AG08396 (cell line): ENCODE results near the gene PARD6G.

Experiments used
- DNase-seq: peaks from one replicate; pipeline ENCODE4 v3.0.0; 2012; ENCODE audit warnings: low spot score, mixed read lengths

Gene PARD6G

DNA sequence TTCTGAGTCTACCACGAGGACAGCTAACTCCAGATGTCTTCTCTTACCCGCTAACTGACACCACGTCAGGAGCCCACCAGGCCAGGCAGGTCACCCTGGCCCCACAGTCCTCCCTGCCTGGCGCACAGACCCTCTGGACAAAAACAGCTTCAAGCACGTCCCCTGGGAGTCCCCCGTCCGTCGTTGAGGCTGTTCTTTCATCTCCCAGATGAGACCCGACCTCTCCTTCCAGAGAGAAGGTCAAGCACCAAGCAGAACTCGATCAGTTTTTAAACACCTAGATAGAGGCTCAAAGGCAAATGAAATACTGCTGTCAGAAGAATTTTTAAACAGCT is 57.8 kb downstream of the PARD6G start:
- DNase-seq: no peak

DNA sequence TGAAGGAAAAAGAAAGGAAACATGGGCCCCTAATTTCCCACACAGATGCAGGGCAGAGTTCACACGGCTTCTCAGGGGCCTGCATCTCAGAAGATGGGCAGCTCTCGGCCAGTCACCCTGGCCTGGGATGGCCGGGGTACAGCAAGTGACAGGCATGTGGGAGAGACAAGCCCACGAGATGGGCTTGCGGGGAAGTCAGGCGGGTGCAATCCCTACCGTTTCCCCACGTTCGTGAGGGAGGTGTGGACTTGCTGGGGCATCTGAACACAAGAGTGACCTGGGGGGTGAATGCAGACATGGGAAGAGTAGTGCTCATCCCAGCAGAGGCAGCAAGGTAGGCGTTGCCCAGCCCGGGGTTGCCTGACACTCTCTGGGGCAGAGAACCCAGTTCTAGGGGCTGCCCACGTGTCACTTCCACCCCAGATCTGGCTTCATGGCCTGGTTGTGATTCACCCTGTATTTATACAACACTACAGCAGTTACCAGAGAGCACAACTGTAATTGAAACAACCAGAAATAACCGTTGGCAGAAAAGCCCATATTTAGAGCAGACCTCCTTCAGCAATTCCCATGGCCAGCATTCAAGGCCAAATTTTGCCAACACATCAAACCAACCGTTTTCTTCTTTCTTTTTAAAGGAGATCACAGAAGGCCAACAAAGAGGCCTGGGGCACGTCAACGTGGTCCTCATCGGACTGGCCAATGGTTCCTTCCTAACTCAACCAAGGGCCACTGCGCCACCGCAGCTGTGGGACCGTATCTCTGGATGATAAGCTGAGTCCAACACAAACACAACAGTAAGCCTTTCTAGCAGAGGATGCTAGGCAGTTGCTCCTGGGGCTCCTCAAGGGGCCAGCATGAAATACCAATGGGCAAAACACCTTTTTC is 58.4 kb downstream of the PARD6G start:
- no peak for DNase-seq

DNA sequence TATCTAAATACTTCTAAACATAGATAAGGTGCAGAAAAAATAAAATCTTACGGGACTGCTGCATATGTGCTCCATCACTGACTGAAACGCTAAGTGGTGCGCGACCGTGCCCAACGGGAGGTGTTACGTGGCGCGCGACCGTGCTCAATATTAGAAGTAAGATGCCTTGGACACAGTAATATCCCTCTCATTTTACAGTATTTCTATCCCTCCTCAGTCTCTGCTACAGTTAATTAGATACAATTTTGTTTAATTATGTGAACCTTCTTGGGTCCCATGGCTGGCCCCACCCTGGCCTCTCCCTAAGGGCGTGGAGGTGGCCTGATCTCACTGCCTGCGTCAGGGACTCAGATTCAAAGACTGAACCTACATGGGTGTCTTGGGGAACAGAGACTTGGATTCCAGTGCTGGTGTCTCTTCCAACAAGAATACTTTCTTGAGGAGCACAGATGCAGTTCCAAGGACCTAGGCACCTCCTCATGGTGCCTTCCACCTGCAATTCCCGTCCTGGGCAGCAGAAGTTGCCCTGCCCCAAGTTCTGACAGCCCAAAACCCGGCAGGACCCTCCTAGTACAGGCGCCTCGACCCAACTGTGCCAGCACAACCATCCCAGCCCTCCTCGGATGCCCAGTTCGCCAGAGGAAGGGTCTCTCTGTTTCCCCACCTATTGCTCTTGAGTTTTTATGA is 59.2 kb downstream of the PARD6G start:
- DNase-seq: no peak

DNA sequence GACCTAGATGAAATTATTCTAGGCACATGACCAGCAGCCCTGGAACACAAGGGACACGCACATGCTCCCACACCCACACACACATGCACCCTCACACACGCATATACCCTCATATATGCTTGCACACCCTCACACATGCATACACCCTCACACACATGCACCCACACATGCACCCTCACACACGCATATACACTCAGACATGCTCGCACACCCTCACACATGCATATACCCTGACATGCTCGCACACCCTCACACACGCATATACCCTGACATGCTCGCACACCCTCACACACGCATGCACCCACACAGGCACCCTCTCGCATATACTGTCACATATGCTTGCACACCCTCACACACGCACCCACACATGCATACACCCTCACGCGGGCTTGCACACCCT is 61.8 kb downstream of the PARD6G start:
- DNase-seq: no peak

DNA sequence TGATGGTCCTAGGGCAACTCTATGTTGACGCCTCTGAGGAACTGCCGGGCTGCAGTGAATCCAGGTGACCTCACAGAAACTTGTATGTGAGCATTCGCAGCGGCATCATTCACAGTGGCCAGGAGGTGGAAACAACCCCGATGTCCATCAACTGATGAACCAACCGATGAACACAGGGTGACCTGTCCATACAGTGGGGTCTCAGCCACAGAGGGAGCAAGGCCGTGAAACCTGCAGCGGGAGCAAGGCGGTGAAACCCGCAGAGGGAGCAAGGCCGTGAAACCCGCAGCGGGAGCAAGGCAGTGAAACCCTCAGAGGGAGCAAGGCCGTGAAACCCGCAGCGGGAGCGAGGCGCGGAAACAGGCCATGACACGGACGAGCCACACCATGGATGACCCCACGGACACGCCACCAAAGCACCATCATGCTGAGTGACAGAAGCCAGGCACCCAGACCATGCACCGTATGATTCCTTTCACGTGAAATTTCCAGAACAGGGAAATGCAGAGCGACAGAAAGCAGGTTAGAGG is 63.0 kb downstream of the PARD6G start:
- DNase-seq: no peak

DNA sequence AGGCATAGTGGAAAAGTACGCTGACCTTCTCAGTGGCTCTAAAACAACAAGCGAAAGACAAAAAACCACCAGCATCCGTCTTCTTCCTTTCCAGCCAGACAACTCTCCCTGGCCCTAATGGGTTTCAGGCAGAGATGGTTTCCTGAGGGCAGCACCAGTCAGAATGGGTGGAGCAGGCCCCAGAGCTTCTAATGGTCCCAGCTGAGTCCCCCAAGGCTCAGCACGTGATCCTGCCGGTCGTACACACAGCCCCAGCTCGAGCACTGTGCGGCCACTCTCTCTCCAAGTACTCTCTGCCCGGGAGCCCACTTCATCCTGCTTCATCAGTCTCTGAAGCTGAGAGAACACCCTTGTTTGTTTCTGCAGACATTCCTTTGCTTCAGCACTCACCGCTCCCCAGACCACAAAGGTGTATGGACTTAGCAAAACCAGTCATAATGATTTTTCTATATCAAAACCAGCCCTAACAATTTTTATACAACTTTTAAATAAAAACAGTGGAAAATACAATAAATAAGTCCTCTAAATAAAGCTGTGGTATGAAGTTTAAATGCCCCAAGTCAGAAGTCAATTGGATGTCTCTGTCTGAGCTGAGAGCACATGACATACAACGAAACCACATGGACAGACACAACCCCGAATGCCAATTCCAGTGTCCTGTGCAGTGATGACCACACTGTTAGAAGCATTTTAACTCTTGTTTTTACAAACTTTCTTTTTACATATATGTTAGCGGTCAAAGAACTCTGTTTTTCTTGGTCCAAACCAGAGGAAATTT is 63.9 kb downstream of the PARD6G start:
- no peak for DNase-seq

DNA sequence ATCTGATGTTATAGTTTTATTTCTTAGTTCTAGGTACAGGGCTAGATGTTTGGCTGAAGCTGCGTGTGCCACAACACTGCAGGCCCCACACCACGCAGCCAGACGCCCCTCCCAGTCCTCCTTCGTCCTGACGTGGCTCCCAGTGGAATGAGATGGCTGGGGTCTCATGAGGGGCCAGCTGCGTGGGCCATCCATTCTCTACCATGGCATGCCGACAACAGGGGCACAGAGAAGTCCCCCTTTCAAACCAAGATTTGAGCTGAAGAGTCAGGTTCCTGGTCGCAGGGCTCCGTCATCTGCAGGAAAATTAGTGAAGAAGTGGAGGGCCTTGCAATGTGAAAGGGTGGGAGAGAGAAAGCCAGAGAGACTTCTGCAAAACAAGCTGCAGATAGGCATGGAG is 64.5 kb downstream of the PARD6G start:
- no peak for DNase-seq

DNA sequence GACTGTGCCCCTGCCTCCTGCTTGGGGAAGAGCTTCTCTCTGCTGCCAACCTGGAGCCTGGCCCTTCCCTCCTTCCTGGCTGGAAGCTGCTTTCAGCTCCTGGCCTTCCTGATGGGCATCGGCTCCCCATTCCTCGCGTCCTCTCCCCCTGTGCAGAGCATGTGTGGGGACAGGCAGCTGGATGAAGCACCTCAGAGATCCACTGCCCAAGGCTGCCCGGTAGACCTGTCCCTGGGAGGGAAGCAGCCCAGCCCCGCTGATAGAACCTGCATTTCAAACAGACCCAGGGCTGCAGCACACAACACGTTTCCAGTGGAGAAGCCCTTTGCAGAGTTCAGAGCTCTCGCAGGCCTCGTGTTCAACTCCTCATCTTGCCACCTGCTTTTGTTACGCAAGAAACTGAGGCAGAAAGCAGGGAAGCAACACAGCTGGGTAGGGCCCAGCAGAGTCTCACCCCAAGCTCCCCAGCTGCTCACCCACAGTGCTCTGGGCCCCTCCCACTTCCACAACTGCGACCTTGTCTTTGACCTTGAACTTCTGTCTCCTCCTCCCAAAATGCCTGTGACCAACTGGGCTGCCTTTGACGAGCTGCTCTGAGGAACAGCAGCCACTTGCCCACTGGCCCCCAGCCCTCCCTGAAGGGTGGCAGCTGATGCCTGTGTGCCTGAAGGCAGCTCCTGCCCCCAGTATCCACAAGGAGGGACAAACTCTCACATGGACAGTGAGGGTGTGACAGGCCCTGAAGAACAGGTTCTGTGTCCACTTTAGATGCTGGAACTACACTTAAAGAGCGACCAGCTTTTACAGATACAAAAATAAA is 65.5 kb downstream of the PARD6G start:
- DNase-seq: no peak

DNA sequence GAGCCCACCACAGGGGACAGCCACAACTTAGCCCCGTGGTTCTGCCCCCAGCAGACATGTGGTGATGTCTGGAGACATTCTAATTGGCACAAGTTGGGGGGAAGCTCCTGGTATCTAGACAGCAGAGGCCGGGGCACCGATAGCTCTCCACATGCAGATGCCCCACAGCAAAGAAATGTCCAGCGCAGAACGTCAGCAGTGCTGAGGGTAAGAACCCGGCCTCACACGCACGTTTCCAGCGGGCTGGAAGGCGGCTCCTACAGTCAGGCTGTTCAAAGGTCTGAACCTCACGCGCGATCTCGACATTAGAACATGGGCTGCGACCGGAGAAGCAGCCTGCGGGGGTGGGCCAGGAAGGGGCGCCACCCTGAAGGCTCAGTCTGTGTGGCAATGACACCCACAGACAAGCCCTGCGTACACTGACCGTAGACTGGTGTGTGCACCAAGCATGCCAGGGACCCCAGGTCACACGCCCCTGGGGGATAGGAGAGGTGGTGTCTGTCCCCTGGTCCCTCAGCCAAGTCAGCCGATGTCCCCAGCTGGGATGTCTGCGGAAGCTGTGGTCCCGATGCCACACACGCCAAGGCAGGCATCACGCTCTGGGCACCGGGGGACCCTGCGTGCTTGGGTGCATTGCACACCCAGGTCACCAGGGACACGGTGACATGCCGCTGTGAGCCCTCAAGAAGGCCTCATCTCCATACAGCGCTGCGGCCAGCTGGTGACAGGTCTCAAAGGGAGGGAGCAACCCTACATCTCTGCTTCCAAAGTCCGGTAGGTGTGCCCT is 66.3 kb downstream of the PARD6G start:
- DNase-seq: no peak

DNA sequence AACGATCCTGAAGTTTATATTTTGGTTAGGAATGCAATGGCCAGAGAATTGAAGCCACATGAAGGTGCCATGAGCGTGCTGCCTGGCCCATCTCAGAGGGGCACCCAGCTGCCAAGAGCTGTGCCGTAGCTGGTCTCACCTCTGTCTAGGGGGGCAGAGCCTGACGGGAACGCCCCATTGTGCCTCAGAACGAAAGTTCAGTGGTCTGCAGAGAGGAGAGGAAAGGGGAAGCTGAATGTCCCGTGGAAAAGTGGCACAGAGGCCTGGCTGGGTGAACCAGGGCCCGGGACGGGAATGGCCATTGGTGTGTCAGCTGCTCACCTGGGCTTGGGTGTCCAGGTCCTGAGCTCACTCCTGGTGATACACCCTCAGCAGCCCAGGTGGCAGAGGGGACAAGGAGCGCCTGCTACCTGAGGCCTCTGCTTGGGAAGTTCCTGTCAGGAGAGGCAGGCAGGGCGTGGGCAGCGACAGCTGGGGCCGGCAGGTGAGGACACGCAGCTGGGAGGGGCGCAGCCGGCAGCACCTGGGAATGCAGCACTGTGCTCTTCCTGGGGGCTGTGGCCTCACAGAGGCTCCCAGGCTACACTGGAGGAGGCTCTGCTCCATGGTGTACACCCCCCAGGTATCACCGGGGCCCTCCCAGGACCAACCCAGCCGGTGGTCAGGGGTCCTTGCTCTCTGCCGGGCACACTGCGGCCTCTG is 67.3 kb downstream of the PARD6G start:
- DNase-seq: no peak

DNA sequence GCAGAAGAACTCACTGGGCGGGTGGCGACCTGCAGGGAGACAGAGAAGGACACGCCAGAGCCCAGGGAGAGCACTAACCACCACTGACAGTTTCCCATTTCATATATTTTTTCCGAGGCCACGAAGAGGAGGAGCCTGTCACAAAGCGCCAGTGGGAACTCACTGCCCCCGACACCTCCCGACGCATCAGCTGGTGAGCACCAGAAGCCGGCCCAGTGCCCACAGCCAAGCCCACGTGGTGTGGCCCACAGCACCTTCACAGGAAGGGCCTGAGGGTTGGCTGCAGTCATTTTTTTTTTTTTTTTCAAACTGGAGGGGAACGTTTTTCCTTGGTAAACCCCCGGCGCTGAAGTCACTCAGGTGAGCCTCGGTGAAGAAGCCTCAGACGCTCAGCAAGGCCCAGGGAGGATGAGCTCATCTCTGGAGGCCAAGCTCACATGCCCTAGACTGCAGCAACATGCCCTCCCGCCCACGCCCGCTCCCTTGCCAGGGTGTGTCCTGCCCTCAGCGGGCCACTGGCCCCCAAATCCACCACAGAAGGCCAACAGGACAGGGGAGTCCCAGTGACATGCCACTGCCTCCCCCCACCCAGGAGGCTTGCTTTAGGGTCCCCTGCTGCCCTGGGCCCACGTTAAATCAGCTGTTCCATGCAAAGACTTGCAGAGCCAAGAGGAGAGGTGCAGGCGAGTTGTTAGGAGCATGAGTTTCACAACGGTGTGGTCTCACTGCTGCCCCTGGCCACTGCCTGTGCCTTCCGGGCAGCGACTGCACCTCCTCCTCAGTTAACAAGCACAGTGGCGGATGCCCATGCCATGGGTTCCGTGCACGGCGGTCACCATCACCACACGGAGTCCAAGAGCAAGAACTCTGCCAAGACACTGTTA is 68.1 kb downstream of the PARD6G start:
- no peak for DNase-seq

DNA sequence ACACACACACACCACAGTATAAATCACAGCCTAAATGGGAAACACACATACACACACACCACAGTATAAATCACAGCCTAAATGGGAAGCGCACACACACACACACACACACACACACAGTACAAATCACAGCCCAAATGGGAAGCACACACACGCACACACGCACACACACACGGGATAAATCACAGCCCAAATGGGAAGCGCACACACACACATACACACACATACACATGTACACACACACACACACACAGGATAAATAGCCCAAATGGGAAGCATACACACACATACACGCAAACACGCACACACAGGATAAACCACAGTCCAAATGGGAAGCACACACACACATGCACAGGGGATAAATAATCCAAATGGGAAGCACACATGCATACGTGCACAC is 70.2 kb downstream of the PARD6G start:
- no peak for DNase-seq

DNA sequence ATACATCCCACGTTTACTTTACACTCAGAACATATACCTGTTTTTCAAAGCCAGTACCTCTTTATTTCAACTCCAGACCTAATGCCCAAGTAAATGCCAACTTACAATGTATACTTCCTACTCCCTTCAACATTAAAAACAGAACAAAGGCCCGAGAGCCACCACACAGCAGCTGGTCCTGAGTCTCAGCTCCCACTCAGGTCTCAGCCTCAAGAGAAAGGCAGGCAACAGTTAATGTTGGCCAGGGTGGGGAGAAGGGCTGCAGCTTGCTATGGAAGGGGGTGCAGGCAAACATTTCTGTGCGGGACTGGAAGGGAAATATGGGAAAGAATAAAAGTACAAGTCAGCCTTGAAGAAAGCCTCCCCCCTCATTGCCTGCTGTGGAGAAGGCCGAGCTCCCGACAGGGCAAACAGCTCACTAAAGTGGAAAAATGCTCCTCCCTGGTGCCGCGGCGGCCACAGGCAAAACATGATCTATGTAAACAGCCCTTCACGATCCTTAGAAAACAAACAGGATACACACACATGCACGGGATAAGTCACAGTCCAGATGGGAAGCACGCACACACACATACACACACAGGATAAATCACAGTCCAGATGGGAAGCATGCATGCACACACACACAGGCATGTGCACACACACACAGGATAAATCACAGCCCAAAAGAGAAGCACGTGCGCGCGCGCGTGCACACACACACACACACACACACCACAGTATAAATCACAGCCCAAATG is 70.8 kb downstream of the PARD6G start:
- peak; percentile 67 for DNase-seq

DNA sequence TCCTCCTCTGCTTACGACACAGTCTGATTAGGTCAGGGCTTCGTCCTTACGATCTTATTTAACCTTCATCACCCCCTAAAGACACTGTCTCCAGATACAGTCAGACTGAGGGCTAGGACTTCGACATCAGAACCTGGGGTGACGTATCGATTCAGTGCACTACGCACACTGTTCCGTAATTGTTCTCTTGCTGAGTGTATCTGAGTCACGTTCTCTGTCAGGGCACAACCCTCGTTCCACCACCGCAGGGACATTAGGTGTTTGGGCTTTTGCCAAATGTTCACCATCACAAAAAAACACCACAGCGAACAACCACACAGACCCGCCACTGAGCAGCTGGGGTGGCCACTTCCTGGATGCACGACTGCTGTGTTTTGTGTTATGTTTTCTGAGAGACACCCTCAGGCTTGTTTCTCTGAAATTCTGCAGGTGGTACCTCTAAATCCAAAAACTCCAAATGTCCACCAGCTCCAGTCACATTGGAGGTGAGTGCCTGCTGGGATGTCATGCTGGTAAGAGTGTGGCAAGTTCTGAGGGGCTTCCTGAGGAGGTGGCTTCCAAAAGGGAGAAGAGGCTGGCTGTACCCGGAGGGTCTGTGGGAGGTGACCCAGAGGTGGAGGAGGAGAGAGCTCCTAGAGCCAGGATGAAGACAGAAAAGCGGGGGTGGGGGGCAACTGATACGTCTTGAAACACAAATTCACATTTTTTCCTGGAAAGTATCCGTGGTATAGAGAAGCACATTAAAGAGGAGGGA is 71.7 kb downstream of the PARD6G start:
- DNase-seq: no peak

DNA sequence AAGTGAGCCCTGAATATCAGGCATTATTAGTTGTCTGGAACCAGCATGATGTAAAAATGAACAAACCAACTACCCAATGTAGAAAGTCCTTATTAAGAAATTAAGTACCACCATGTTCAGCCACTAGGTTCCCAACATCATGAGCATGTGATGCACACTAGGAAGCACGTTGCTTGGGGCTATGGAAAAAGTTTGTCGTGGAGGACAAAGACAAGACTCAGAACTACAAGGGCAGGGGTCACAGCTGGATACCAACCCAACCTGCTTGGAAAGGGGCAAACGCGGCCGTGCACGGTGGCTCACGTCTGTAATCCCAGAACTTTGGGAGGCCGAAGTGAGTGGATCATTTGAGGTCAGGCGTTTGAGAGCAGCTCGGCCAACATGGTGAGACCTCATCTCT is 74.3 kb downstream of the PARD6G start:
- no peak for DNase-seq

DNA sequence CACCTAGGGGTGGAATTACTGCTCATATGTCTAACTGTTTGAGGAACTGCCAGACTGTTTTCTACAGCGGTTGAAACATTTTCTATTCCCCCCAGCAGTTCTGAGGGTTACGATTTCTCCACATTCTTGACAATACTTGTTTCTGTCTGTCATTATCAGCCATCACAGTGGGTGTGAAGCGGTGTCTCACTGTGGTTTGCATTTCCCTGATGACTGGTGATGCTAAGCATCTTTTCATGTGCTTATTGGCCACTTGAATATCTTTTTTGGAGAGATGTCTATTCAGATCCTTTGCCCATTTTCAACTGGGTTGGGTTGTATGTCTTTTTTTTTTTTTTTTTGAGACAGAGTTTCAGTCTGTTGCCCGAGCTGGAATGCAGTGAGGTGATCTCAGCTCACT is 75.3 kb downstream of the PARD6G start:
- DNase-seq: no peak

DNA sequence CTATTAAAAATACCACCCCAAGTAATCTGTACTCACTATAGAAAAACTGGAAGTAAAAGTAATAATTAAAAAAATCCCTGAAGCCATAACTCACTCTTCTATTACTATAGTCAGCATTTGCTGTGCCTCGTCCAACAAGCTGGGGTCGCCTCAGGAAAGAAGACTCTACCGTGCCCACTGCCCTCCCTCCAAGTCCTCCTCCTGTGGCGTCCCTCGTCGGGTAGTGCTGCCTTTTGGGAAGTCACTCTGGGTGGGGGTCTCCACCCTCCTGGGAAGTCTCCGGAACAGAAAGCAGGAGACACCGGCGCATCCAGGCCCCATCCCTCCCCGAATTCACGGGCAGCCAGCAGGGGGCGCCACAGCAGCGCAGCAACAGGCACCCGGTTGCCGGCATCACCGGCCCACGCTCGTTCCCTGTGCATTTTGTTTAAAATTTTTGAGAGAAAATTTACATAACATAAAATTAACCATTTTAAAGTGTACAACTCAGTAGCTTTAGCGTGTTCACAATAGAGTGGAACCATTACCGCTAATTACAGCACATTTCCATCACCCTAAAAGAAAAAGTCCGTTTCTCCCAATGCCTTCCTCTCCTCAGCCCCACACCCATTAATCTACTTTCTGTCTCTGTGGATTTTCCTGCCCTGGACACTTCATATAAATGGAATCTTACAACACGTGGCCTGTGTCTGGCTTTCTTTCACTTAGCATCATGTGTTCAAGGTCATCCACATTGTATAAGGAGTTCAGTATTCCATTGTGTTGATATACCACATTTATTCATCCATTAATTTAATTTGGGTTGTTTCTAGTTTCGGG is 76.1 kb downstream of the PARD6G start:
- DNase-seq: peak; percentile 80
